GM23338 (cell line): ENCODE measurements around the gene LMAN1L.

Source experiments
- CREB1 ChIP-seq: fragments of 250-450 bp; sonication (Bioruptor Pico); IDR thresholded peaks from 2 replicates; pipeline ENCODE4 v1.5.0; 2020; ENCODE audit warnings: low read depth, mild to moderate bottlenecking, moderate library complexity
- CTCF ChIP-seq, 2 experiments: fragments of 200-600 bp in 1 of 2; sonication (generic) in 1 of 2; conservative IDR thresholded peaks; 2 replicates each; pipeline versions ENCODE4 v1.5.1 to v1.6.1; 2016 to 2017; ENCODE audit warnings: antibody characterized with exemption in 2 of 2, low read depth in 2 of 2, mild to moderate bottlenecking in 2 of 2, moderate library complexity in 1 of 2
- ETS1 ChIP-seq: IDR thresholded peaks from 2 replicates; pipeline ENCODE4 v1.6.1; 2016; ENCODE audit warnings: antibody characterized with exemption
- EZH2 ChIP-seq: fragments of 200-600 bp; sonication (generic); IDR thresholded peaks from one replicate; pipeline ENCODE4 v1.8.0; 2017; ENCODE audit warnings: antibody characterized with exemption, mild to moderate bottlenecking, low read depth; ENCODE audit not compliant: unreplicated experiment
- JUNB ChIP-seq: IDR thresholded peaks from one replicate; pipeline ENCODE4 v1.6.1; 2016; ENCODE audit warnings: antibody characterized with exemption; ENCODE audit not compliant: unreplicated experiment
- POLR2AphosphoS5 ChIP-seq: IDR thresholded peaks from 2 replicates; pipeline ENCODE4 v1.6.1; 2016; ENCODE audit warnings: antibody characterized with exemption, low read depth
- REST ChIP-seq: IDR thresholded peaks from one replicate; pipeline ENCODE4 v1.6.1; 2018; ENCODE audit warnings: antibody characterized with exemption; ENCODE audit not compliant: unreplicated experiment
- STAT1 ChIP-seq: IDR thresholded peaks from one replicate; pipeline ENCODE4 v1.6.1; 2016; ENCODE audit warnings: antibody characterized with exemption; ENCODE audit not compliant: unreplicated experiment

- TF ChIP-seq CTCF (conservative IDR thresholded peaks at IDR 0.05; ENCODE audit: low read depth in 2 of 2): no peak
- no peak for TF ChIP-seq REST
- no peak for TF ChIP-seq EZH2
- no peak for TF ChIP-seq ETS1
- TF ChIP-seq POLR2AphosphoS5: no peak
- TF ChIP-seq STAT1: no peak
- no peak for TF ChIP-seq CREB1 (CRISPR knock-in tag)
- TF ChIP-seq JUNB: no peak
Observed at GRCh38 chr15:74795966-74796625, 16.5 kb upstream of the LMAN1L start.
